Loucy (cell line): Measurements from ENCODE around the gene LCTL.

Experiments used
- CTCF ChIP-seq: fragments of 200-600 bp; sonication (generic); conservative IDR thresholded peaks from 2 replicates; pipeline ENCODE4 v1.5.1; 2014; ENCODE audit warnings: mild to moderate bottlenecking, antibody characterized with exemption, low read length
- EZH2phosphoT487 ChIP-seq: fragments of 200-600 bp; IDR thresholded peaks from 2 replicates; pipeline ENCODE4 v1.6.1; 2018; ENCODE audit warnings: antibody characterized with exemption, mild to moderate bottlenecking, moderate library complexity, borderline replicate concordance

- no peak for TF ChIP-seq CTCF
- no peak for TF ChIP-seq EZH2phosphoT487
Observed at GRCh38 chr15:66524838-66525237, 41.0 kb downstream of the LCTL start.
